ENCODE measurements around the gene MGMT. TPM values are rescaled to one million over a fixed set of nuclear protein-coding genes. Genes with fewer than 3 reads are reported as not detected.

The MGMT gene
- total and polyA plus RNA-seq, 2 of the 4 experiments (the other 2 are of a cell fraction): 11.5 to 17.8 TPM

DNA sequence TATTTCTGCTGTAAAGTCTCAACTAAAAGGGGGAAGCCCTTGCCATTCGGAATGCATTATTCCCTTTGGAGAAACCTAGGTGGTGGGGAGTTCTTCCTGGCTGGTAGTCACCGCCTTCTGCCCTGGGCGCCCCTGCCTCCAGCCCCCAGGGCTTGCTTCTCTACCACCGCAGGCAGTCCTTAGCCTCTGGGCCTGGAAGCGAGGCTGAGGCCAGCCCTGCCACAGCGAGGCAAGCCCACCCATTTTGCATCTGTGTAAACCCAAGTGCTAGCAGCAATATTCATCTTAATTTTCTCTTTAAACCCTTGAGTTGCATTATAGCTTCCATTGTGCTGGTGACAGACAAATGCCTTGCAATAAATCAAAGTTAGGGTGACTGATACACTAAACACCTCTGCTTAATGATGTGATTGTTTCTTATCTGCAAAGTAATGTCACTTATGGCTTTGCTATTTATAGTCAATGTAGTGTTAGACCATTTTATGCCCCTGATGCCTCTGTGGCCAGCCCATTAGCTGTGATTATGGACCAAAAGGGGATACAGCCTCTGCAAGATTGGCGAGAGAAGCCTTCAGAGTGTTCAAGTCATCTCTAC, 26.2 kb upstream of the MGMT start:
- POLR2A ChIA-PET (ENCODE audit: unreplicated experiment): no interaction called here
- ATAC-seq (ENCODE audit: low read depth): no peak

More for the DNA sequence above, 26.2 kb upstream of the MGMT start:
- CTCF ChIA-PET: no interaction called here
- Histone ChIP-seq H3K9me3 (ENCODE audit: control insufficient read depth, insufficient read depth, low read length) (peaks cover 8% of the 10 kb centered on the region; the same call in 1 of the 2 replicates), H3K9ac (ENCODE audit: low read depth, low read length) (no peak overlapping the region), H3K23ac (ENCODE audit: low read depth, low read length) (no peak overlapping the region), H3K4me3 (ENCODE audit: insufficient read depth, low read depth, low read length) (no peak overlapping the region), H3K18ac (ENCODE audit: low read depth, low read length) (no peak overlapping the region), H3K4me1 (ENCODE audit: control insufficient read depth, insufficient read depth, low read length) (no peaks in the 10 kb centered on the region), H2AK5ac (ENCODE audit: low read depth, low read length) (no peak overlapping the region), H4K20me1 (ENCODE audit: insufficient read depth, low read length) (no peaks in the 10 kb centered on the region), H2BK20ac (ENCODE audit: low read depth, low read length) (no peak overlapping the region), H2AFZ (replicated peaks; ENCODE audit: low read length, poor library complexity) (no peak overlapping the region), H3K27ac (ENCODE audit: insufficient read depth, low read length) (no peak overlapping the region), H3K9me1 (ENCODE audit: insufficient read depth, low read length) (no peaks in the 10 kb centered on the region), H3K4me2 (ENCODE audit: low read depth, low read length) (no peak overlapping the region), H2AK9ac (replicated peaks; ENCODE audit: low read depth, low read length, poor library complexity) (no peak overlapping the region), H3K14ac (replicated peaks; ENCODE audit: low read depth, low read length) (no peak overlapping the region), H3K56ac (ENCODE audit: extremely low read depth, insufficient read depth, low read length) (no peak overlapping the region), H4K5ac (ENCODE audit: low read depth, low read length) (no peak overlapping the region), H4K8ac (ENCODE audit: low read depth in 2 of 2, low read length in 2 of 2) (no peak overlapping the region), H2BK15ac (ENCODE audit: low read depth, low read length) (no peak overlapping the region), H3K79me1 (ENCODE audit: low read depth in 1 of 2, low read length in 2 of 2) (no peaks in the 10 kb centered on the region), H2BK120ac (ENCODE audit: low read depth, low read length) (no peak overlapping the region), H2BK5ac (ENCODE audit: low read depth, low read length, poor library complexity, severe bottlenecking) (no peak overlapping the region), H3K36me3 (ENCODE audit: control insufficient read depth, insufficient read depth, low read length) (no peaks in the 10 kb centered on the region), H4K91ac (ENCODE audit: insufficient read depth, low read depth, low read length) (no peak overlapping the region), H3K27me3 (ENCODE audit: control insufficient read depth, insufficient read depth, low read length) (no peaks in the 10 kb centered on the region; the same call in 1 of the 2 replicates), H3K4ac (ENCODE audit: low read depth, low read length) (no peak overlapping the region)
- no peak for DNase-seq
- in situ Hi-C loops (cut with MboI; ENCODE audit: low sequenced_read_pairs) (no loop called here), intact Hi-C loops (cut with micrococcal nuclease) (no loop called here), dilution Hi-C loops (cut with HindIII; ENCODE audit: low sequenced_read_pairs, unreplicated experiment) (no loop called here)
- TF ChIP-seq RFX5 (IDR thresholded peaks at IDR 0.05; ENCODE audit: low read depth, low read length): no peak
- TF ChIP-seq SMC3 (IDR thresholded peaks at IDR 0.05; ENCODE audit: low read depth, low read length): no peak
- TF ChIP-seq MAFK (IDR thresholded peaks at IDR 0.05; ENCODE audit: low read depth, low read length): no peak
- TF ChIP-seq BHLHE40 (IDR thresholded peaks at IDR 0.05; ENCODE audit: low read depth, low read length): no peak
- WGBS, 2 experiments (ENCODE audit: extremely low coverage in 2 of 2, insufficient read length in 1 of 2): no CpG with 5 or more reads among the region's 7 CpGs
- BruUV-seq (replicated peaks): no TSS peak

All from IMR-90 (cell line).